ENCODE results near the gene MAP2K5. TPM values are rescaled to one million over a fixed set of nuclear protein-coding genes. Genes with fewer than 3 reads are reported as not detected.

MAP2K5 gene
- total RNA-seq, 1 donor from 2014 or later, result 30.7 TPM

DNA sequence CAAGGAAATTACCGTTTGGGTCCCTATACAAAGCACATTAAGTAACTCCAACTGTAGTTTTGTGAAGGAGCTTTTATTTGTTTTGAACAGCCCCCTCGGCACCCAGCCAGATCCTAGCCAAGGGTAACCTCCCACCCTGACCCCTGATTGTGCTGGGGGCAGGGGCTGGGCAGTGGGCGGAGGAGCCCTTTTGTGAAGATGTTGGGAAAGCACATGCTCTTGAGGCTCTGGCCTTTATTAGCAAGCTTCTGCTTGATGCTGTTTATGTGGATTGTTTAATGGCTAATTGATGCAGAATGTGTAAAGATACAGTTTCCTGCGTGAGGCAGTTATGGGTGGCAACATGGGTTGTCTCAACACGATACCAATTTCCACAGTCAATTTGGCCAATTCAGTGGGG, 136.5 kb downstream of the MAP2K5 start:
- TF ChIP-seq, protein P1, sequence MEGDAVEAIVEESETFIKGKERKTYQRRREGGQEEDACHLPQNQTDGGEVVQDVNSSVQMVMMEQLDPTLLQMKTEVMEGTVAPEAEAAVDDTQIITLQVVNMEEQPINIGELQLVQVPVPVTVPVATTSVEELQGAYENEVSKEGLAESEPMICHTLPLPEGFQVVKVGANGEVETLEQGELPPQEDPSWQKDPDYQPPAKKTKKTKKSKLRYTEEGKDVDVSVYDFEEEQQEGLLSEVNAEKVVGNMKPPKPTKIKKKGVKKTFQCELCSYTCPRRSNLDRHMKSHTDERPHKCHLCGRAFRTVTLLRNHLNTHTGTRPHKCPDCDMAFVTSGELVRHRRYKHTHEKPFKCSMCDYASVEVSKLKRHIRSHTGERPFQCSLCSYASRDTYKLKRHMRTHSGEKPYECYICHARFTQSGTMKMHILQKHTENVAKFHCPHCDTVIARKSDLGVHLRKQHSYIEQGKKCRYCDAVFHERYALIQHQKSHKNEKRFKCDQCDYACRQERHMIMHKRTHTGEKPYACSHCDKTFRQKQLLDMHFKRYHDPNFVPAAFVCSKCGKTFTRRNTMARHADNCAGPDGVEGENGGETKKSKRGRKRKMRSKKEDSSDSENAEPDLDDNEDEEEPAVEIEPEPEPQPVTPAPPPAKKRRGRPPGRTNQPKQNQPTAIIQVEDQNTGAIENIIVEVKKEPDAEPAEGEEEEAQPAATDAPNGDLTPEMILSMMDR (IDR thresholded peaks at IDR 0.05; ENCODE audit: unreplicated experiment), result no peak
- Mint-ChIP-seq H3K9me3 (ENCODE audit: low read depth) (peaks cover 4% of the 10 kb centered on the region), H3K27me3 (no peaks in the 10 kb centered on the region), H3K4me1 (ENCODE audit: low read depth) (no peaks in the 10 kb centered on the region), H3K27ac (no peak overlapping the region), H3K36me3 (ENCODE audit: insufficient read depth) (peaks cover 7% of the 10 kb centered on the region), H3K4me3 (ENCODE audit: low read depth) (no peak overlapping the region)
- DNase-seq (ENCODE audit: low spot score, unreplicated experiment), result no peak

DNA sequence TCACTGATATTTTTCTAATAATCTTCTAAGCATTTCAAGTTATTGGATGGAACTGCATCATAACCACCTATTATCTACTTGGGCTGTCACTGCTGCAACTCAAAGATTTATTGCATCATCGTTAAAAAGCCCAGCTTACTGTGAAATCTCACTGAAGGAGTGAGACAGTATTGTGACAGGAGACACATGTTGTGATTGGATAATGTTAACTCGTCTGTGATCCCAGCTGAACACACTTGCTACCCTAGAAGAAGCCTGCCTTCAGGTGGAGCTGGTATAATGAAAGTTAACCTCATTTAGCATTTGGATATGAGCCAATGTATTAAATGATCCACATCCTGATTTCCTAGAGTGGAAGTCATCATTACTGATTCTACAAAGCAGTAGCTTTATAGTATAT, 138.1 kb downstream of the MAP2K5 start:
- TF ChIP-seq, protein P1 (IDR thresholded peaks at IDR 0.05; ENCODE audit: unreplicated experiment), result no peak
- Mint-ChIP-seq H3K36me3 (ENCODE audit: insufficient read depth) (peaks cover 15% of the 10 kb centered on the region), H3K9me3 (ENCODE audit: low read depth) (peaks cover 17% of the 10 kb centered on the region), H3K4me1 (ENCODE audit: low read depth) (no peaks in the 10 kb centered on the region), H3K4me3 (ENCODE audit: low read depth) (no peak overlapping the region), H3K27me3 (no peaks in the 10 kb centered on the region), H3K27ac (no peak overlapping the region)
- no peak for DNase-seq (ENCODE audit: low spot score, unreplicated experiment)

DNA sequence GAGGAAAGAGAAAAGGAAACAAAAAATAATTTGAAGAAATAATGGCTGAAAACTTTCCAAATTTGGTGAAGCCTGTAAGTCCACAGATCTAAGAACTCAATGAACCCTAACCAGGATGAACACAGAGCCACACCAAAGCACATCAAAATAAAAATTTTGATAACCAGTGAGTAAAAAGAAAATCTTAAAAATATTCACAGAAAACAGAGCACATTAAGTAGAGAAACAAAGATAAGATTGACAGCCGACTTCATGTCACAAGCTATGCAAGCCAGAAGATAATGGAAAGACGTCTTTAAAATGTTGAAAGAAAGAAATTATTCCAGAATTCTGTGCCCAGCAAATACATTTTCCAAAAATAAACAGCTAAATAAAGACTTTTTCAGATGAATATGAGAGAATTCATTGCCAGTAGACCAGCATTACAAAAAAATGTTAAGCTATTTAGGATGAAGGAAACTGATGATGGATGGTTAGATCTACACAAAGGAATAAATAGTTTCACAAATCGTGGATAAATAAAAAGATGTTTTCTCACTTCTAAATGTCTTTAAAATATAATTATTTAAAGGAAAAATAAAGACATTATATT, 142.6 kb downstream of the MAP2K5 start:
- Mint-ChIP-seq H3K4me1 (ENCODE audit: low read depth) (peaks cover 4% of the 10 kb centered on the region), H3K27me3 (no peaks in the 10 kb centered on the region), H3K27ac (no peak overlapping the region), H3K9me3 (ENCODE audit: low read depth) (peaks cover 21% of the 10 kb centered on the region), H3K36me3 (ENCODE audit: insufficient read depth) (peaks cover 20% of the 10 kb centered on the region), H3K4me3 (ENCODE audit: low read depth) (no peak overlapping the region)
- TF ChIP-seq, protein P1 (IDR thresholded peaks at IDR 0.05; ENCODE audit: unreplicated experiment), result no peak
- DNase-seq (ENCODE audit: low spot score, unreplicated experiment), result no peak

DNA sequence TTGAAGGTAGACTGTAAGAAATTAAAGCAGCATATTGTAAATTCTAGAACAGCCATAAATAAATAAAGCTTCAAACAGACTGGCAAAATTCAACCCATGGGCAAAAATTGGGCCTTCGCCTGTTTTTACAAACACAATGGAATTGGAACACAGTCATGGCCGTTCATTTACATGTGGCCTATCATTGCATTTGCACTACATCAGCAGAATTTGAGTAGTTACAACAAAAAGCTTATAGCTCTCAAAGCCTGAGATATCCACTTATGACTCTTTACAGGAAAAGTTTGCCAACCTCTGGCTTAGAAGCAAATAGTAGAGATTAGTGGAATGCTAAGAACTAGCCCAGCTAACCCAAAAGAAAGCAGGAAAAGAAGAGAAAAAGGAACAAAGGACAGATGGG, 143.2 kb downstream of the MAP2K5 start:
- H3K36me3 Mint-ChIP-seq (ENCODE audit: insufficient read depth), result peaks cover 20% of the 10 kb centered on the region
- no peak for DNase-seq (ENCODE audit: low spot score, unreplicated experiment)

DNA sequence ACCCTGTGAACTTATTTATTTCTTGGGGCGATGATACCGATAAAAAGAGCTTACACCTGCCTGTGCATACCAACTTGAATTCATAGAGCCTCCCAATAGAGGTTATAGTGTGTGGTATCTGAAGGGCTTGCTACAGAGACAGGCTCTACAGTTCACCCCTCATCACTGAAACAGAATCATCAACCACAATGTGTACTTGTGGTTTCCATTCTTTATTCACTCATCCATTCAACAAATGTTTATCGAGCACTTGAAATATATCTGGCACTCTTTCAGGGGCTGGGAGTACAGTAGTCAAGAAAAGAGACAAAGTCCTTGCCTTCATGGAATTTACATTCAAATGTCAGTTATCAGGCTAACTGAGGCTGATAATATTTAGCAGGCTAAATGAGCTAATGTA, 148.4 kb downstream of the MAP2K5 start:
- Mint-ChIP-seq H3K27me3 (no peaks in the 10 kb centered on the region), H3K4me1 (ENCODE audit: low read depth) (peaks cover 4% of the 10 kb centered on the region), H3K36me3 (ENCODE audit: insufficient read depth) (peaks cover 9% of the 10 kb centered on the region), H3K9me3 (ENCODE audit: low read depth) (peaks cover 1% of the 10 kb centered on the region), H3K4me3 (ENCODE audit: low read depth) (no peak overlapping the region), H3K27ac (no peak overlapping the region)
- TF ChIP-seq, protein P1 (IDR thresholded peaks at IDR 0.05; ENCODE audit: unreplicated experiment), result no peak
- no peak for DNase-seq (ENCODE audit: low spot score, unreplicated experiment)

More for the DNA sequence above, 143.2 kb downstream of the MAP2K5 start:
- Mint-ChIP-seq H3K27ac (no peak overlapping the region), H3K4me3 (ENCODE audit: low read depth) (no peak overlapping the region), H3K9me3 (ENCODE audit: low read depth) (peaks cover 21% of the 10 kb centered on the region), H3K4me1 (ENCODE audit: low read depth) (peaks cover 4% of the 10 kb centered on the region), H3K27me3 (no peaks in the 10 kb centered on the region)
- TF ChIP-seq, protein P1 (IDR thresholded peaks at IDR 0.05; ENCODE audit: unreplicated experiment), result no peak
